Measurements from ENCODE around the gene EIF3CL.
"Not testable (repeated sequence)": the region's sequence is repeated elsewhere in the genome, so short reads cannot be mapped to it uniquely, and the experiment has no call there.

The EIF3CL gene, protein sequence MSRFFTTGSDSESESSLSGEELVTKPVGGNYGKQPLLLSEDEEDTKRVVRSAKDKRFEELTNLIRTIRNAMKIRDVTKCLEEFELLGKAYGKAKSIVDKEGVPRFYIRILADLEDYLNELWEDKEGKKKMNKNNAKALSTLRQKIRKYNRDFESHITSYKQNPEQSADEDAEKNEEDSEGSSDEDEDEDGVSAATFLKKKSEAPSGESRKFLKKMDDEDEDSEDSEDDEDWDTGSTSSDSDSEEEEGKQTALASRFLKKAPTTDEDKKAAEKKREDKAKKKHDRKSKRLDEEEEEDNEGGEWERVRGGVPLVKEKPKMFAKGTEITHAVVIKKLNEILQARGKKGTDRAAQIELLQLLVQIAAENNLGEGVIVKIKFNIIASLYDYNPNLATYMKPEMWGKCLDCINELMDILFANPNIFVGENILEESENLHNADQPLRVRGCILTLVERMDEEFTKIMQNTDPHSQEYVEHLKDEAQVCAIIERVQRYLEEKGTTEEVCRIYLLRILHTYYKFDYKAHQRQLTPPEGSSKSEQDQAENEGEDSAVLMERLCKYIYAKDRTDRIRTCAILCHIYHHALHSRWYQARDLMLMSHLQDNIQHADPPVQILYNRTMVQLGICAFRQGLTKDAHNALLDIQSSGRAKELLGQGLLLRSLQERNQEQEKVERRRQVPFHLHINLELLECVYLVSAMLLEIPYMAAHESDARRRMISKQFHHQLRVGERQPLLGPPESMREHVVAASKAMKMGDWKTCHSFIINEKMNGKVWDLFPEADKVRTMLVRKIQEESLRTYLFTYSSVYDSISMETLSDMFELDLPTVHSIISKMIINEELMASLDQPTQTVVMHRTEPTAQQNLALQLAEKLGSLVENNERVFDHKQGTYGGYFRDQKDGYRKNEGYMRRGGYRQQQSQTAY

DNA sequence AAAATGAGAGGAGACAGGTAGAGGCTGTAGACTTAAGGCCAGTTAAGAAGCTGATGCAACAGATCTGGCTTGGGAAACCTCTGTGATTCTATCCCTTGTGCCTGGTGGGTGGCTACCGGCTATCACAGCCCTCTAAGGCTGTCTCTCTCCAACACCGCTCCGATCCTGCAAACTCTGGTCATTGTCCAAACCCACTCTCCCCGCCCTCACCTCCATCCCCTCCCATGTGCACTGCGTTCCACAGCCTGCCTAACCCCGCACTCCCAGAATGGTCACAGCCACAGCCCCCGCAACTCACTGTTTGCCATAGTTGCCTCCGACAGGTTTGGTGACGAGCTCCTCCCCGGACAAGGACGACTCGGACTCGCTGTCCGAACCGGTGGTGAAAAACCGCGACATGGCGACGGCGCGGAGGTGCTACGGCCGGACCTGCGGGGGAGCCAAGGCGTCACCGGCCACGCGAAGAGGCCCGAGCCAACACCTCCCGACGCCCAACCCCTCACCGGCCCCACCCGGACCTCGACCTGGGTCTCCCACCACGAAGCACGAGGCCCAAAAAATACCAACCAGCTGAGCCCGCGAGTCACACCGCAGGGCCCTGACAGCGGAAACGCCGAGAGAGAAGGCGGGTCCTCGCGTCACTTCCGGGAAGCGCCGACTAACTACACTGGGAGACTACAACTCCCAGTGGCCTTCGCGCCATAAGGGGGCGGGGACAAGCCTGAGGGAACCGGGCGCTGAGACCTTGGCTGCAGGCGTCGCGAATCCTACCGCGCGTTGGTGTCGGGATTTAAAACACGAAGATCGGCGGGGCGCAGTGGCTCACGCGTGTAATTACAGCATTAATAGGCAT, at the start of gene EIF3CL:
TSS of gene EIF3CL (minus strand) at position 622 of the 853 bp plus-strand sequence. CDS start at position 399, 223 bp downstream.
- not testable (repeated sequence) for DNase-seq (ENCODE audit: low read depth in 2 of 2)

DNA sequence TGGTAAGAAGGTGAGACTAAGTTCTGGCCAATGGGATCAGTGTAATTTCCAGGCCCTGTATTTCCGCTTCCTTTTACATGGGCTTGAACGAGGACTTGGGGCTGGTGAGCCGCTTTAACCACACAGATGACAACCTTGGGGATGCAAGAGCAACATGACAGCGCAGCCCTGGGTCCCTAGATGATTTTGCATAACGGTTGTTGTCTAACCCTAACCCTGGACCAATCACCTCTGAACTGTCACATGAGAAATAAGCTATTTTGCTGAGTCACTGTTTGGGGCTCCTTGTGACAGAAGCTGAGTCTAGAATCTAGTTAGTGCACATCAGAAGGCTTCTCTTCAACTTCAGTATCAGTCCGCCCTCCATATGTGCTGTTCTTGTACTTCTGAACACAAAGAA, 43.4 kb upstream of the EIF3CL start:
- DNase-seq (ENCODE audit: low read depth in 2 of 2) = not testable (repeated sequence)

DNA sequence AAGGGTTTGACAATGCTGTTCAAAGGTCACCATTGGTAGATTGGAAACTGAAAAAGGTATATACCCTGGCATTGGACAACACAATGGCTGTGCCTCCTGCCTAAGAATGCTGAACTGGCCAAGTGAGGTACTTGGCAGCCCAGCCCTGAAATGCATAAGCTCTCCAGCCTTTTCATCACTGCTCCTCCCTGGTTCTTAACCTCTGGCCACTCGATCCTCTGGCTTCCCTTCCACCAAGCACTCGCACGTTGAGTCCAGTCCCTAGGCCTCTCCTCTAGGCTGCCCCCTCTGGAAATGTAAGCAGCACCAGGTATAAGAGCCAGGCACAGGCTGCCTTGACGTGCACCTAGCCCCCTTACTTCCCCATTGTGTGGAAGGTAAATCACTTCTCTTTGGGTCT, 42.7 kb upstream of the EIF3CL start:
- DNase-seq (ENCODE audit: low read depth in 2 of 2) = not testable (repeated sequence)

DNA sequence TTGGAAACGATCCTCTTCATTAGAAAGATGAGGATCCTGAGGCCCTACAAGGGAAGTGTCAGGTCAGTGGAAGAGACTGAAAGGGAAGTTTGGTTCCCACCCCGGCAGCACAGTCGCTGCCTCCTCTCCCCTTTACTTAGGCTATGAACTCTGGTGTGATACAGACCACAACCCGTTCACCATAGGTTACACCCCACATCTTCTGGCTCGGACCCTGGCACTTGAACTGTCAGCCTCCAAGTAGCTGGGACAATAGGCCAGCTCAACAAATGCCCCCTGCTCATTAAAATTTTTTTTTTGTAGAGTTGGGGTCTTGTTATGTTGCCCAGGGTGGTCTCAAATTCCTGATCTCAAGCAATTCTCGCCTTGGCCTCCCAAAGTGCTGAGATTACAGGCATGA, 40.3 kb upstream of the EIF3CL start:
- not testable (repeated sequence) for DNase-seq (ENCODE audit: low read depth in 2 of 2)

DNA sequence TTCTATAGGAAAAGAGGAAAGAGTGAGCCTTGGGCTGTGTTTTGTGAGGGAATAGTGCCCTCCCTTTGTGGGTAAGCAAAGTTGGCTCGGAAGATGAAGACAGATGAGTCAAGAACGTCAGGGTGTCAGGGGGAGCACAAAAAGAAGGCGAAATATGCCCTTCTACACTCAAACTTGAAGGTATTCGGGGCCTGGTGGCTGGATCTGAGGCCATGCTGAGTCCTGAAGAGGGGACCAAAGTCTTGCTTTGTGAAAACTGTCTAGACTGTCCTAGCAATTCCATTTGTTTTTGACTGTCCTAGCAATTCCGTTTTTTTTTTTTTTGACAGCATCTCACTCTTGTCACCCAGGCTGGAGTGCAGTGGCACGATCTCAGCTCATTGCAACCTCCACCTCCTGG, 35.3 kb upstream of the EIF3CL start:
- DNase-seq (ENCODE audit: low read depth in 2 of 2) = not testable (repeated sequence)

DNA sequence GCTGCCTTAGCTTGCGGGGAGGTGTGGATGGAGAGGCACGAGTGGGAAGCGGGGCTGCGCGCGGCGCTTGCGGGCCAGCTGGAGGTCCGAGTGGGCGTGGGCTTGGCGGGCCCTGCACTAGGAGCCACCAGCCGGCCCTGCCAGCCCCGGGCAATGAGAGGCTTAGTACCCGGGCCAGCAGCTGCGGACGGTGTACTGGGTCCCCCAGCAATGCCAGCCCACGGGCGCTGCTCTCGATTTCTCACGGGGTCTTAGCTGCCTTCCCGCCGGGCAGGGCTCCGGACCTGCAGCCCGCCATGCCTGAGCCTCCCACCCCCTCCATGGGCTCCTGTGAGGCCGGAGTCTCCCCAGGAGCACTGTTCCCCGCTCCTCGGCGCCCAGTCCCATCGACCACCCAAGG, 31.7 kb upstream of the EIF3CL start:
- not testable (repeated sequence) for DNase-seq (ENCODE audit: low read depth in 2 of 2)

DNA sequence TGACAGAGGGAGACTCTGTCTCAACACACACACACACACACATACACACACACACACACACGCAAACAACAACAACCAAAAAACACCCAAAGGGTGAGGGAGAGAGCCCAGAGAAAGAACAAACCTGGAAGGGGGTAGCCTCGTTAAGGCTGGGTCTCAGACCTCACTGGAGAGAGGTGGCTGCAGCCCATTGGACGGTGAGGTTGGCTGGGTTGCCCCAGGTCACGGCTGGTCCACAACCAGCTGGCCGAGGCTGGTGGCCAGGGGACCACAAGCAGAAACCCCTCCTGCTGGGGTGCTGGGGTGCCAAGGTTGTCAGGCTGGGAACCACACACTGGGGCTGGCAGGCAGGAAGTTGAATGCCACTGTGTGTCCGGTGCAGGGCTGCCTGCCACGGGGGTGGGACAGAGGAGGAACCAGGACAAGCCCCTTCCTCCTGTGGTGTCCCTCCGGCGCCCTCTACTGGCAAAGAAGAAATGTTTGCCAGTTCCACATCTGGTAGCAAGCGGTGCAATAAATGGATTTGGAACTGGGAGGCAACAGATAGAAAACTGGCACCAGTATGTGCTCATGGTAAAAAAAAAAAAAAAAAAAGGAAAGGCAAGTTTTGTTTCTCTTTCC, 22.5 kb upstream of the EIF3CL start:
- not testable (repeated sequence) for DNase-seq (ENCODE audit: low read depth in 2 of 2)

DNA sequence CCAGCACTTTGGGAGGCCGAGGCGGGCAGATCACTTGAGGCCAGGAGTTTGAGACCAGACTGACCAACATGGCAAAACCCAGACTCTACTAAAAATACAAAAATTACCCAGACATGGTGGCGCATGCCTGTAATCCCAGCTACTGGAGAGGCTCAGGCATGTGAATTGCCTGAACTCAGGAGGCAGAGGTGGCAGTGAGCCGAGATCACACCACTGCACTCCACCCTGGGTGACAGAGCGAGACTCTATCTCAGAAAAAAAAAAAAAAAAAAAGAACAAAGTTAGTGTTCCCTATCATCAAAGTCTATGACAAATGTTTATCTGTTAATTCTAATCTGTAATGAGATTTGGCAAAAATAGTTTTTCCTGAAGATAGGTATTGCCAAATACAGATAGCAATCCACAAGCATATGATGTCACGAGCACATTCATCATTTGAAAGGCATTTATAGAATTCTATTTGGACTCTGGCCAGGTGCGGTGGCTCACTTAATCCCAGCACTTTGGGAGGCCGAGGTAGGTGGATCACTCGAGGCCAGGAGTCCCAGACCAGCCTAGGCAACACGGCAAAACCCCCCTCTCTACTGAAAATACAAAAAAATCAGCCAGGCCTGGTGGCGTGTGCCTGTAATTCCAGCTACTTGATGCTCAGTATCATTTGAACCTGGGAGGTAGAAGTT, 17.6 kb upstream of the EIF3CL start:
- not testable (repeated sequence) for DNase-seq (ENCODE audit: low read depth in 2 of 2)

DNA sequence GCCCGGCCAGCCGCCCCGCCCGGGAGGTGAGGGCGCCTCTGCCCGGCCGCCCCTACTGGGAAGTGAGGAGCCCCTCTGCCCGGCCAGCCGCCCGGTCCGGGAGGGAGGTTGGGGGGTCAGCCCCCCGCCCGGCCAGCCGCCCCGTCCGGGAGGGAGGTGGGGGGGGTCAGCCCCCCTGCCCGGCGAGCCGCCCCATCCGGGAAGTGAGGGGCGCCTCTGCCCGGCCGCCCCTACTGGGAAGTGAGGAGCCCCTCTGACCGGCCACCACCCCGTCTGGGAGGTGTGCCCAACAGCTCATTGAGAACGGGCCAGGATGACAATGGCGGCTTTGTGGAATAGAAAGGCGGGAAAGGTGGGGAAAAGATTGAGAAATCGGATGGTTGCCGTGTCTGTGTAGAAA, 13.4 kb upstream of the EIF3CL start:
- DNase-seq (ENCODE audit: low read depth in 2 of 2) = not testable (repeated sequence)

DNA sequence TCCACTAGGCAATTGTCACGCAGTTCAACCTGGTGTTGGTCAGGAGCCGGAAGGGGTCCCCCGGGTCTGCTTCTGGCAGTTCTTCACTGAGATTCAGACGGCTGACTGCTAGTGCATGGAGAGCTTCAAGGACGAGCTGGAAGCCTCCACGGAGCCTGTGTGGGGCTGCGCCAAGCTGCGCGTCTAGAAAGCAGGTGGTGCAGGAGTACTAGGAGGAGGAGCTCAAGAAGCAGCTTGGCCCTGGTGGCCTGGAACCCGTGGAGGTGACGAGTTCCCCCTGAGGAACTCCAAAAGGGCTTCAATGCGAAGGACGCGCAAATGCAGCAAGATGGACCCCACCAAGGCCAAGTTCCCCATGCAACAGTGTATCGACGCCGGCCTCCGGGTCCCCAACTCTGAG, 10.9 kb upstream of the EIF3CL start:
- DNase-seq (ENCODE audit: low read depth in 2 of 2) = not testable (repeated sequence)

DNA sequence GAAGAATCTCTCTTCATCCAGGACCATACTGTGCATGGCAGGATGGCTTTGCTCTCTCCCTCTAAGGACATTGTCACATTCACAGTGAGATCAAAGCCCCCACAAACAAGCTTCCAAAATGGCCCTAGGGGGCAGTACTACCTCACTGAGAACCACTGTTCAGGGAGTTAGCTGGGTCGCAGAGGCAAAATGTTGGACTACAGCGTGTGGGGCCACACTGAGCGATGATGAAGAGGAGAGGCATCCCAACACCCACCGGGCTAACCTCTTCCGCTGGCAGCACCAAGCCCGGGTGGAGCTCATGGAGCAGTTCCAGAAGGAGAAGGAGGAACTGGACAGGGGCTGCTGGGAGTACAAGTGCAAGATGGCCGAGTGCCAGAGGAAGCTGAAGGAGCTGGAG, 9.9 kb upstream of the EIF3CL start:
- DNase-seq (ENCODE audit: low read depth in 2 of 2) = not testable (repeated sequence)

DNA sequence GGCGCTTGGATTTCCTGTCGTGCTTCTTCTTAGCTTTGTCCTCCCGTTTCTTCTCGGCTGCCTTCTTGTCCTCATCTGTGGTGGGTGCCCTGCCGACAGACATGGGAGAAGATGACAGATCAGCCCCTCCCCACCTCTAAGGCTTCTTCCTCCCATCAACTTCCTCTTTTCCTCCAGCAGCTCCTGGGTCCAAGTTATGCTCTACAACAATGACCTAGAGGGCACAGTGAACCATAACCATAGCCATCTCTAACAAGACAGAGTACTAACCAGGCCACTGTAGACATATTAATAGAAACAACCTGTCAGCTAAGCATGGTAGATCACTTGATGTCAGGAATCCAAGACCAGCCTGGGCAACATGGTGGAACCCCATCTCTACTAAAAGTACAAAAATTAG, 11.6 kb downstream of the EIF3CL start:
- not testable (repeated sequence) for DNase-seq (ENCODE audit: low read depth in 2 of 2)

DNA sequence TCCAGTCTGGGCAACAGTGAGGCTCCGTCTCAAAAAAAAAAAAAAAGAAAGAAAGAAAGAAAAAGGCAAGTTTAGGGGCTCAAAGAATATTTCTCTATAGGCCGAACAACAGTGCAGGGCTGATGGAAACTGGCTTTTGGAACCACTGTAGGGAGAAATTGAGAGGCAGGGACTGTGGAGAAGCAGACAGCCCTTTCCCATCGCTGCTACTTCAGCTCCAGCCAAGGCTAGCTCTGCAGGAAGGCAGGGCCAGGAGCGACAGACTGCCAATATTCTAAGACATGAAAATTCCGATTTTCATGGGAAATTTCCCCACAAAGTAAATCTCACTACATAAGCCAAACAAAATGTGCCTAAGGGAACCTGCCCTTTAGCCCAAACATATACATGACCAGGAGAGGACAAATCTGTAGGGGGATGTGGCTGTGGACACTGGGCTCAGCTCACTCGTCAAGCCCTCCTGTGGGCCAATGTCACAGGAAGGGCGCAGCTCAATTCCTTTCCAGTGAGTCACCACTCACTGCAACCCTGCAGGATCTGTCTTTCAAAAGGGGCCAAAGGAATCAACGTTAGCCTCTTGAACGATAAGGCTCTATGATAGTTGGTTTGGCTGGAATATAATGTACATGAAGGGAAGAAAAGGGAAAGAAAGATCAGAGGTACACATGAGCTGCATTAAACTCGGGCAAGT, 21.3 kb downstream of the EIF3CL start:
- not testable (repeated sequence) for DNase-seq (ENCODE audit: low read depth in 2 of 2)

DNA sequence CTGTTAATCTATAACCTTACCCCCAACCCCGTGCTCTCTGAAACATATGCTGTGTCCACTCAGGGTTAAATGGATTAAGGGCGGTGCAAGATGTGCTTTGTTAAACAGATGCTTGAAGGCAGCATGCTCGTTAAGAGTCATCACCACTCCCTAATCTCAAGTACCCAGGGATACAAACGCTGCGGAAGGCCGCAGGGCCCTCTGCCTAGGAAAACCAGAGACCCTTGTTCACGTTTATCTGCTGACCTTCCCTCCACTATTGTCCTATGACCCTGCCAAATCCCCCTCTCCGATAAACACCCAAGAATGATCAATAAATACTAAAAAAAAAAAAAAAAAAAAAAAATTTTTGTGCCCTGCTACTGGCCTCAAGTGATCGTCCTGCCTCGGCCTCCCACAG, 25.8 kb downstream of the EIF3CL start:
- not testable (repeated sequence) for DNase-seq (ENCODE audit: low read depth in 2 of 2)

DNA sequence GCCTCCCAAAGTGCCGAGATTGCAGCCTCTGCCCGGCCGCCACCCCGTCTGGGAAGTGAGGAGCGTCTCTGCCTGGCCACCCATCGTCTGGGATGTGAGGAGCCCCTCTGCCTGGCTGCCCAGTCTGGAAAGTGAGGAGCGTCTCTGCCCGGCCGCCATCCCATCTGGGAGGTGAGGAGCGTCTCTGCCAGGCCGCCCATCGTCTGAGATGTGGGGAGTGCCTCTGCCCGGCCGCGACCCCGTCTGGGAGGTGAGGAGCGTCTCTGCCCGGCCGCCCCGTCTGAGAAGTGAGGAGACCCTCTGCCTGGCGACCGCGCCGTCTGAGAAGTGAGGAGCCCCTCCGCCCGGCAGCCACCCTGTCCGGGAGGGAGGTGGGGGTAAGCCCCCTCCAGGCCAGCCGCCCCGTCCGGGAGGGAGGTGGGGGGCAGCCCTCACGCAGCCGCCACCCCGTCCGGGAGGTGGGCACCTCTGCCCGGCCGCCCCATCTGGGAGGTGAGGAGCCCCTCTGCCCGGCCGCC, 26.5 kb downstream of the EIF3CL start:
- DNase-seq (ENCODE audit: low read depth in 2 of 2) = not testable (repeated sequence)

DNA sequence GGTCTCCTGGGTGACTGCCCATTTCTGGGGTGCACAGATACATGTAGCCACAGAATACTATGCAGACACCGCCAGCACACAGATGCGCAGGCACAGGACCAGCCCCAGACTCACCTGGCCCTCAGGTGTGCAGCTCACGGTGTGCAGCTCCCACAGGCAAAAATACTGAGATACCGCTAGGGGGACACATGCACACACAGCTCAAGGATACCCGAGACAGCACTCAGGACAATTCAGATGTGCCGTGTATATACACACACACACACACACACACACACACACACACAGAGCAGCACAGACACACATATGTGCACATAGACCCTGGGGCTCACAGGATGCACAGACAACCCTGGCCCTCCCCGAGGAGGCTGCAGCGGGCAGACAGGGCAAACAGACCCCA, 28.5 kb downstream of the EIF3CL start:
- DNase-seq (ENCODE audit: low read depth in 2 of 2) = not testable (repeated sequence)

DNA sequence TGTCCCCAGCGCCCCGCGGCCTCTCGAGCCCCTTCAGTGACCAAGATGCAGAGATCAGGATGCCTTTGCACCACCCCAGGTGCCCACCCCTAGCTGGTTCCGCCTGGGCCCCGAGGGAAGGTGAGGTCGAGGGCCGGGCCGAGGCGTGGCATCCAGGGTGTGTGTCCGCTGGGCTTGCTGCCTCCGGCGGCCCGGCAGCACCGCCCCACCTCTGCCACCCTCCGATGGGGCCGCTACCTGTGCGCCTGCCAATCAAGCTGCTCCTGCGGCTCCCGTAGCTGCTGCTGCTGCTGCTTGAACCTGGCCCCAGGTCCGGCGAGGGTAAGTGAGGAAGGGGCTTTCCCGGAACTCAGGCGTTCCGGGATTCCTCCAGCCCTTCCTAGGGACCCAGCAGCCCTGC, 29.4 kb downstream of the EIF3CL start:
- not testable (repeated sequence) for DNase-seq (ENCODE audit: low read depth in 2 of 2)

DNA sequence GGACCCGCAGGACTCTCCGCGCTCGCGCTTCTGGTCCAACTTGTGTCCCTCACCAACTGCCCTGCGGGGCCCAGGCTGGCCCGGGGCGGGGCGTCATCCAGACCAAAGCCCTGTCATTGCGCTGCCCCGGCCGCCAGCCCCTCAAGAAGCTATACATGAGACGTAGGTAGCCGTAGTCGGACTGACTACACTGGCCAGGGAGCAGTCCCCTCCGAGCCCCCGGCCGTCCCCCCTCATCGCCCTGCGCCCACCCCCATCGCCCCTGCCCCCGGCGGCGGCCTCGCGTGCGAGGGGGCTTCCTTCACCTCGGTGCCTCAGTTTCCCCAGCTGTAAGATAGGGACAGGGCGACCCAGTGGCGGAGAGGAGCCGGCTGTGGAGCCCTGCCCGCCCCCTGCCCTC, 35.7 kb downstream of the EIF3CL start:
- not testable (repeated sequence) for DNase-seq (ENCODE audit: low read depth in 2 of 2)
